ENCODE data around the gene SLC38A10. TPM values are rescaled to one million over a fixed set of nuclear protein-coding genes. Genes with fewer than 3 reads are reported as not detected.

The SLC38A10 gene
- total RNA-seq, result 61.6 TPM

DNA sequence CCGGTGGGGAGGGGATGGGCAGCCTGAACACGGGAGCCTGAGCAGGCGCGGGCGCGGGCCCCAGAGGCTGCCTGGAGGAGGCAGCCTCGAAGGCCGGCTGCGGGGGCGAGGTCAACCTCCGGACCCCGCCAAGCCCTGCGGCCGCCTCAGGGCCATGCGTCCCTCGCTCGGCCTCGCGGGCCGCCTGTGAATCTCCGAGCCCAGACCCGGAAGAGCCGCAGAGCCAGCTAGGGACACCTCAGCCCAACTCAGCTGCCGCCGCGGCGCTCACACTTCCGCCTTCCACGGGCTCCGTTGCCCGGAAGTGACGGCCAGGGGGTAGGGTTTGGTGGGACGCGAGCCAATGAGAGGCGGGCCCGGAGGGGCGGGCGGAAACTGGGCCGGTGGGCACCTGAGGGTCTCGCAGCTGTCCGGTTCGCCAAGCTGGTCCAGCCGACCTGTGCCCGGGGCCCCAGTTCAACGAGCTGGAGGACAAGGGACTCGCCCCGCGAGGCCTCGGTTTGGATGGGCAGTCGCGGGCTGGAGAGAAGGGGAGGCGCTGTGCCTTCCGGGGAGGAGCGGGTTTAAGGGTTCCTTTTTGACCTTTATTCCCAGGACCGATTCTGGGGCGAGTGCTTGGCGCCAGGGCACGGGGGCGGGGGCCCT is at the start of gene SLC38A10:
SLC38A10 (minus strand) TSS at position 277 of the 645 bp plus-strand sequence. CDS start 386 bp downstream, outside the sequence.
- DNase-seq (ENCODE audit: low spot score) (peak; percentile 96), ATAC-seq (peak; percentile 95)
- intact Hi-C loops (cut with DNase I), result no loop called here

DNA sequence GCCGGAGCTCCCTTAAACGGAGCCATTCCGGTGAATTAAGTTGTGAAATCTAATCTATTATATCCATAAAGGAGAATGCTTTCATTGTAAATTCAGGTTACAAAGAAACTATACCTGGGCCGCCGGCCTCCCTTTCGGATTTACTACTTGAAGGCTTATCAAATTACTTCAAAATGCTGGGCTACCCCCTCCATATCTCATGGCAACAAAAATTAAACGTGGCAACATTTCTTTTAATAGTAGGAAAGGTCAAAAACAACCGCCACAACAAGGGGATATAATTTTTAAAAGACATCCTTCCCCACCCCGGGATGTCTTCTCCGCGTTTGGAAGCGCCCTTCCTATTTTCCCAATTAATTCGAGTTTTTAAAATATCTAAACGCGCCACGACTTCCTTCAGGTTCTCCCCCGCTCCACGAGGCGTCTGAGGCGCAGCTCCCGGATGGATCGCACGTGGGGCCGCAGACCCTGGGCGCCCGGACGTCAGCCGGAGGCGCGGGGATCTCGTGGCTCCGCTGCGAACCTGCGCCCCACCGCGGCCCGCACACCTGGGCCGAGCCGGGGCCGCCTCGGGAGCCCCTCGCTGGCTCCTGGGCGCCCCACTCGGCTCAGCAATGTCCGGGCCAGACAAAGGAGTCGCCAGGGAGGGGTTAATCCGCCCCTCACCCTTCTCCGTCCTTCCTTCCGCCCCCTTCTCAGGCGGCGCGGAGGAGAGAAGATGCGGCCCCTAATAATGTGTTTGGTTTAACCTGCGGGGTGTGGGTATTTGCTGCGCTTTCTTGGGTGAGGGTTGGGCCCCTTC is 47.4 kb upstream of the SLC38A10 start:
- intact Hi-C loops (cut with DNase I), result no loop called here
- ATAC-seq, result no peak
- peak; percentile 61 for DNase-seq (ENCODE audit: low spot score)

DNA sequence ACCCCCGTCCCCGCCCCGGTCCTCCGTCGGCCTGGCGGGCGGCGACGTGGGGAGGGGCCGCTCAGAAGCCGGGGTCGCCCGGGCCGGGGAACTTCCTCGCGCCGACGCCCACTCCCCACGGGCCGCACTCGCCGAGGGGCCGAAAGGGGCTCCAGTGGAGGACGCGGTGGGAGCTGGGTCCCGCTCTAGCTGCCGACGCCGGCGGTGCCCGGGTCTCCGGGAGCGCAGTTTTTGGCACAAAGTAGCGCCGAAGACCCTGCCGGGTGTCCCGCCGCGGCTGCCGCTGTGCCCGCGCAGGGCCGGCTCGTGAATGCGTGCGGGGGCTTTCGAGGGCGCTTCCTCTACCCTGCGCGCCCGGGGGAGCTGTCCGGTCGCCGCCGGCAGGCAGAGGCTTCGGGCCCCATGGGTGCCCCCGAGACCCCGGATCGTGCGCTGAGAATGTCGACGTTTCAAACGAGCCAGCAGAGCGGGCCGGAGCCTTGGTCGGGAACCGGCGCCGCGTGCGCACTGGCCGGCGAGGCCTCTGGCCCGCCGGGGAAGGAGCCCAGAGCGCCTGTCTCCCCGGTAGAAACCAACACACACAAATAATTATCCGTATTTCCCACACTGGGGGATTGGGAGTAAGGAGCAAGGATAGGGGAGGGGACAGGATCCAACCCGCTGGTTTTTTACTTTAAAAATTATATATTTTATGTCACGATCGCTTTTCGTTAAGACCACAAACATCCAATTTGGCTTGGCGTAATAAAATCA is 46.6 kb upstream of the SLC38A10 start:
- ATAC-seq (no peak), DNase-seq (ENCODE audit: low spot score) (peak; percentile 63)
- intact Hi-C loops (cut with DNase I), result no loop called here

DNA sequence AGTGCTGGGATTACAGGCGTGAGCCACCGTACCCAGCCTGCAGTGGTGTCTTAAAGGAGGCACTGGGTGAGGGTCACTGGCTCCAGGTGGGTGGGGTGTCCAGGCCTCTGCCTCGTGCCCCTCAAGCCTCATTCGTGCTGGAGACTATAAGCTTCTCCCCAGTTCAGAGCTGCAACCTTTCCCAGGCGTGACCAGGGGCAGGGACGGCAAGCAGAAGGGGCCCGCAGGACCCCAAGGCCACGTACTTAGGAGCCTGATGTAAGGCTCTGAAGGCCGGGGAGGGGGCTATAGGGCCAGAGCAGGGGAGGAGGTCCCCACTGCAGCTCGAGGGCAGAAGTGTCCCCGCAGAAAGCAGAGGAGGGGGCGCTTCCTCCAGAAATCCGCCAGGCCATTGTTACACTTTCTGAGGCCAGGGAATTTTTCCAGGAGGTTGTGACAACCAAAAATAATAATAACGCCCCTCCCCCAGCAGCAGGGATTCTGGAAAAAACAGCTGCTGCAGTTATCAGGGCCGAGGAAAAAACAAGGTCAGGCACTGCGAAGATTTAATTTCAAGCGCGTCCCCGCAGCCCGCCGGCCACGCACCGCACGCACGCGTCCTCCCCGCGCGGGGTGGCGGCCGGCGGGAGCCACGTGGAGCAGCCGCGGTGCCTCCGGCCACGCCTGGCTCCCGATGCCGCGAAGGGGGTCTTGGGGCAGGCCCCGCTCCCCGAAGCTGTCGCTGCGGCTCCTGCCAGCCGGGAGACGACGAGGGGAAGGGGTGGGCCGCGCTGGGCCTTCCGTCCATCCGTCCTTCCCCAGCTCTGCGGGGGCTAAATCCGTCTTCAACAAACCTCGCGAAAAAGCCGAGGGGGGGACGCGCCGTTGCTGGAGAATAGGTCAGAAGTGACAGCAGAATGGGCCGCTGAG is 45.8 kb upstream of the SLC38A10 start:
- ATAC-seq (no peak), DNase-seq (ENCODE audit: low spot score) (peak; percentile 65)
- intact Hi-C loops (cut with DNase I), result no loop called here

DNA sequence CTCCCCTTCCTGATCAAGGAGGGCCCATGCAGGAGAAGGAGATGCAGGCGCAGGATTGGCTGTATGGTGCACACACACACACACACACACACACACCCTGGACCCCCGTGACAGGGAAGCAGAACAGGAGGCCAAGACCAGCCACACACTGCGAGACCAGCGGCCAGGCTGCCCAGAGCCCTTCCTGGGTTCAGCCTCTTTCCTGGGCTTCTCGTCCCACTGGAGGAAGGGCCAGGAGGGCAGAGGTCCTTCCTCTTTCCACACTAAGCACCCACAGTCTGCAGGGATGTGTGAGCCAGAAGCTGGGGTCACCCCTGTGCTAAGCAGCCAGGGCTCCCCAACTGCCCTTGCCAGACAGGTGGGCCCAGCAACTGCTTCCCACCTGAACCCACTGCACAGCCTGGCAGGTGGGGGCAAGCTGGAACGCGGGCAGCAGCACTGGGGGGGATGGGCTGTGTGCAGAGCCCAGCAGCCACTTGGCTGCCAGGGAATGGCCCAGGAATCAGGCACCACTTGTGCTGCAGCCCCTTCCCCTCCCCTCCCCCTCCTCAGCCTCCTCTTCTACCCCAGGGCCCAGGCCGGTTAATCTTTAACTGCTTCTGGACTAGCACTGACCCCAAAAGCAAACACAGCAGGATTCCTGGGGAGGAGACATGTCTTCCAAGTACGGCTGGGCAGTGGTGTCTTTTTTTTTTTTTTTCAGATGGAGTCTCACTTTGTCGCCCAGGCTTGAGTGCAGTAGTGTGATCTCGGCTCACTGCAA is 44.6 kb upstream of the SLC38A10 start:
- intact Hi-C loops (cut with DNase I), result no loop called here
- peak; percentile 3 for ATAC-seq
- DNase-seq (ENCODE audit: low spot score), result peak; percentile 61

DNA sequence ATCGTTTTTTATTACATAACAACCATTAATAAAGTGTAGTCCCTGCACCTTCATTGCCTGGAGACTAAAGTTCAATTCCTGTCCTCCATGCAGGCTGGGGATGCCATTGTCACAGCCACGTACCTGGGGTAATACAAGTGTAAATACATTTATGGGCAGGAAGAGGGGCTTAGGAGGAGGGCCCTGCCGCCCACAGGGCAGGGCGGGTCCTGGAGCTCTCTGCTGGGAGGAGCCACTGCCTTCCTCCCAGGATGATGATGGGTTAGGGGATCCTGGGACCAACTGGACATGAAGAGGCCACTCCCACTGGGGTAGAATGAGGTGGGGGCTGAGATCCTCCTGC is 44.1 kb upstream of the SLC38A10 start:
- peak; percentile 60 for DNase-seq (ENCODE audit: low spot score)
- intact Hi-C loops (cut with DNase I), result no loop called here
- ATAC-seq, result no peak

DNA sequence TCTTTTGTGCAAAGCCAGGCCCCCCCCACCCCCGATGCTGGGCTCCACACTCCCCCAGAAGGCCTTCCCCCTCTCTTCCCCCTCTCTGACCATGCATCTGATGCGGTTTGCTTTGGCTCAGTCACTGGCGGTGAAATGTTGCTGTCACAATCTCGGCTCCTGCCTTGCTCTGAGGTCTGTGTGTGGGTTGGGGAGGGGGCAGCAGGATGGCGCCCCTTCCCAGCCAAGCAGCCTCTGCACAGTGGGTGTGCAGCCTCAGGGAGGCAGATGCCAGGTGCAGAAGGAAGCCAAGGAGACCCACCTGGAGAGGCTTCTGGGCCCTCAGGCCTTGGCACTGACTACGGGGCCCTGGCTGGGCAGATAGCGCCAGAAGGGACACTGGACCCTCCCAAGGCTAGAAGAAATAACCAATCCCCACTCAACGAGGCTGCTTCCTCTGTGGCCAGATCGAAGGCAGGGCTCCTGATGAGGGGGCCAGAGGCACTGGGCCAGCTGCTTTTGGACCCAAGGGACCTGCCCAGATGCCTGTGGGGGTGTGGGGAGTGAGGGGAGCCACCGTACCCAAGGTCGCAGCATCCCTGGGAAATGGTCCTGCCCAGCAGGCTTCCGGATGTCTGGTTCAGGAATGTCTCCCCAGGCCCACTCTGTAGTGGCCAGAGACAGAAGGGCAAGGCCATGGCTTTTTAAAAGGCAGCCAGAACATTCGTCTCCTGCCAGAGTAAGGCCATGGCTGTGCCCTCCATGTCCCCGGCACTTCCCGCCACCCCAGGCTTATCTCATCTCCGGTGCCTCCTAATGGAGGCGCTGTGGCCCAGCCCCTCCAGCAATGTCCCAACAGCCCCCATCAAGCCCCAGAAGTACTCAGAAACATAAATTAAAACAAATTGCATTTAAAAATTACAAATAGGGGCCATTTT is 43.4 kb upstream of the SLC38A10 start:
- peak; percentile 20 for ATAC-seq
- intact Hi-C loops (cut with DNase I), result no loop called here
- peak; percentile 64 for DNase-seq (ENCODE audit: low spot score)

DNA sequence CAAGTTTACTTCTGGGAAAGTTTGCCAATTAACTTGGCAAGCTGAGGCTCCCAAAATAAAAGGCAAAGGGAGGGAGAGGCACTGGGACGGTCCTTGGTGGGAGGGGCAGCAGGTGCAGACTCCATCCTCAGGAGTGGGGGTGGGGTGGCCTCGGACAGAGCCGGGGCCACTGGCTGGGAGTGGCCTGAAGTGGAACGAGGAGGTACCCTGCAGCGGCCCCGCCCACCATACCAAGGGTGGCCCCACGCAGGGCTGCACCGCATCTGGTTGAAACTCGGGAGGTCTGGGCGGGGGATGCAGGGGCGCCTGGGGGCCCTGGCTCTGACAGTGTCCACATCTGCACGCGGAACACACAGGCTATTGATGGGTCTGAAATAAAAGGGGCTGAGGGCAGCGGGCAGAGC is 42.4 kb upstream of the SLC38A10 start:
- peak; percentile 67 for DNase-seq (ENCODE audit: low spot score)
- peak; percentile 31 for ATAC-seq
- intact Hi-C loops (cut with DNase I), result no loop called here

DNA sequence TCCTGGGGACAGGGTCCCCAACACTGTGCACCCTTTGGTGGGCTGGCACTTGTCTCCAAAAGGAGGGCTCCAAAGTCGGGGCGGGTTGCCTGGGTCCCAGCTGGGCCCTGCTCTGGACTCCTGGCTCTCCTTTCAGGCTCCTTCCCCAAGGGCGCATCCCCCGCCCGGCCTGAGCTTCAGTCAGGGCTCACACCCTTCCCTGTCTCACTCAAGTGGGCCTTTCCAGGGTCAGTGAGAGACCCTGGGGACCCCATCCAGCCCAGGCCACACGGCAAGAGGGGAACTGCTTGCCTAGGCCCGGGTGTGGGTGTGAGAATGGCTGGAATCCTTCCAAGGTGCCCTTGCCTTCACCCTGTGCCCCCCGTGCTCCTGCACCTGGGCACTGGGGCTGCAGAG is 41.8 kb upstream of the SLC38A10 start:
- DNase-seq (ENCODE audit: low spot score), result peak; percentile 60
- ATAC-seq, result no peak
- intact Hi-C loops (cut with DNase I), result no loop called here

DNA sequence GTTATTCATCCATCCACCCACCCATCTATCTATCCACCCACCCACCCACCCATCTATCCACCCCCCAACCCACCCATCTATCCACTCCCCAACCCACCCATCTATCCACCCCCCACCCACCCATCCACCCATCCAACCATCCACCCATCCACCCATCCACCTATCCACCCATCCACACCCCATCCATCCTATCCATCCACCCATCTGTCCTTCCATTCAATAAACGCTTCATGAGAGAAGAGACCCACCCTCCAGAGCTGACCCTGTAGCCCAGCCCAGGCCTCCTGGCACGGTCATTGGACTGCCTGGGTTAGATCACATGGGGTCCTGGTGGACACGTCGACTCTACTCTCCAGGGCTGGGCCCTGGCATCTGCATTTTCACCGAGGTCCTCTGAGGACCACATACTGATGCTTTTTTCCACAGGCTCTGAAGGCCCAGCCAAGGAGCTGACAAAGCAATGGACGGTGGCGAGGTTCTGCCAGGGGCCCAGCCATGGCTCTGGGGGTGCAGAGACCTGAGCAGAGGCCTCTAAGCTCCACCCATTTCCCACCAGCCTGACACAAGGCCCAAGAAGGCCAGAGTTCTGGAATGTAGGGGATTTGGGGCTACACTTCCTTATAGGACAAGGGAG is 41.3 kb upstream of the SLC38A10 start:
- DNase-seq (ENCODE audit: low spot score) (no peak), ATAC-seq (no peak)
- intact Hi-C loops (cut with DNase I), result no loop called here

DNA sequence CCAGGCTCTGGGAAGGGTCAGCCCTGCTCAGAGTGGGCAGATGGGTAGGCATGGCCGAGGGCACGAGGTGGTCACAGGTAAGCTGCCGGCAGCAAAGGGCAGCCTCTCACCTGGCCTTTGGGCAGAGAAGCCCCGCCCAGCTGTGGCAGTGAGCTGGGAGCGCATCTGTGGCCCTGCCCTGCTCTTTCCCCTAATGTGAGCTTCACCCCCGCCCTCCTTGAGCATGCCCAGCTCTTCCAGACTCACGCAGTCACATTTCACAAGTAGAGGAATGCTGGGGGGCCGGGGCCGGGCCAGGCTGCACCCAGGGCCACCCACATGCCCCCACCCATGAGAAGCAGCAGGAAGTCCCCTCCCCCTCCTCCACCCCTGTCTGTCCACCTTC is 40.7 kb upstream of the SLC38A10 start:
- ATAC-seq (no peak), DNase-seq (ENCODE audit: low spot score) (no peak)
- intact Hi-C loops (cut with DNase I), result no loop called here

DNA sequence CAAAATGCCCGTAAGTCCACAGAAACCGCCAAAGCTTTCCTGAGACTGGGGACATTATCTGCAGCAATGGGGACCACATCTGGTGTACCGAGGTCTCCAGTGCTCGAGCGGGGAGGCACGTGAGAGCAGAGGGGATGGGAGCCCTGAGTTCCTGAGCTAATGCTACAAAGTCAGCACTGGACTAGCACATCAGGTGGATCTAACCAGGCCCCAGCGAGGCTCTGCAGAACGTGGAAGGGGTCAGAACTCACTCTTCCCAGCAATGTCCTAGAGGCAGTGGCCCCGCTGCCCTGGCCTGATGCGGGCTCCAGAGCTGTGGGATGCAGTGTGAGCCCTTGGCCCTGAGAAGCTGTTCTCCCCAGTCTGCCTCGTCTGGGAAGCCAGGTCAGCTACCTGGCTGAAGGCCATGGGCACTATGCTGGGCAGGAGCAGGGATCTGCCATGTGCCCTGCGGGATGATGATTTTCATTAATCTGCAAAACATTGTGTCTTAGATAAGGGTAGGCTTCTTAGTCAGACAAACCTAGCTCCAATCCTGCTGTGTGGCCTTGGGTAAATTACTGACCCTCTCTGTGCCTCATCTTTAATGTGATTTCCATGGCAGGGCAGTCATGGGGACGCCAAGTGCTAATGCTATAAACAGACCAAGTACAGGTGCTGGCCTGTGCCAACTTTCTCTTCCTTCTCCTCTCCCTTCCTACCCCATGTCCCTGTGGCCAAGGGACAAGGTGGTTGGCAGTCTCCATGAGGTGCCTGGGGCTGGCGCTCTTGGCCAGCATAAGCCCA is 40.1 kb upstream of the SLC38A10 start:
- intact Hi-C loops (cut with DNase I), result no loop called here
- ATAC-seq (no peak), DNase-seq (ENCODE audit: low spot score) (no peak)

DNA sequence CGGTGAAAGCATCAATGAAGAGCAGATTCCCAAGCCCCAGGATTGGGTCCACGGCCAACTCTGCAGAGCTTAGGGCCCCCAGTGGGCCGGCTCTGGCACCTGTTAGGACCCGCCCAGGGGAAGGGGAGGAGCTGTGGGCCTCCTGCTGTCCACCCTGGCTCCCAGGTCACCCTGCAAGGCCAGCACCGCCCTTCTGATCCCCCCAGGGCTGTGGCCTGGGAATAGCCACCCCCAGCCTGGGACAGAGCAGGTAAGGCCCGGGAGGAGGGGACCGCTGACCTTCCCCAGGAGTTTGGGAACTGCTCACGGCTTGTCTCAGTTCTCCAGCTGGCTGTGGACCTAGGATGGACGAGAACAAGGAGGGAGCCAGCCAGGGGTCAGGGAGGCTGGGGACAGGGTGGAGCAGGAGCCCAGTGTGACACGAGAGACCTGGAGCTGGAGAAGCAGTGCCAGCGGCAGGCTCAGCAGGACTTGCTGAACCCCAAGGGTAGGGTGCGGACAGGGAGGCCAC is 39.3 kb upstream of the SLC38A10 start:
- intact Hi-C loops (cut with DNase I), result no loop called here
- DNase-seq (ENCODE audit: low spot score) (no peak), ATAC-seq (no peak)

DNA sequence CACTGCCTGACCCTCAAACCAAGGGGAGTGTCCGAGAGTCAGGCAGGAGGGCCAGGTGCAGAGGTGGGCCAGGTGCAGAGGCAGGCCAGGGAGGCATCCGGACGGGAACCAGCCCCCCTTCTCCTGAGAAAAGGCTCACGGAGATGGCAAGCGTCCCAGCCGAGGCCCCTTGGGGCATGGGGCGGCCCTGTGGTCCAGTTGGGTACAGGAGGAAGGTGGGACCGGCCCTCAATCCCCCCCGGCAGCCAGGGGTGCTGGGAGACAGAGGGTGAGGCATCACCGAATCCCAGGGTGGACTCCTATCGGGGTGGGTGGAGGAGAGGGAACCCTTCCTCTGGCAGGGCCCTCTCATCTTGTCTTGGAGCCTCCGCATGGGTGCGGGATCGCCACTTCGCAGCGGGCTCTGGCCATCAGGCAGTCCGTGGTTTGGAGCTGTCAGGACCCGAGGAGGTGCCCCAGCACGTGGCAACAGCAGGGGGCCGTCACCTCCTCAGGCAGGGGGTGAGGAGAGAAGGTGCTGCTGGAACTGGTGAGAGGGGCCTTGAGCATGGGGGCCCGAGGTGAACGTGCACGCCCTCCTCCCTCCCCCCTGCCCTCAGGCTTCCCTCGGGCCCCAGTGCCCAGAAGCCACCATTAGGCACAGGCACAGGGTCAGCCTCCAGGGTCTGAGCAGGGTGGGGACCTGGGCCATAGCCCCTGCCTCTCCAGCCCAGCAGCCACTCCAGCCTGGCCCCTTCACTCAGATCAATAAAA is 38.7 kb upstream of the SLC38A10 start:
- intact Hi-C loops (cut with DNase I), result no loop called here
- DNase-seq (ENCODE audit: low spot score) (no peak), ATAC-seq (no peak)

DNA sequence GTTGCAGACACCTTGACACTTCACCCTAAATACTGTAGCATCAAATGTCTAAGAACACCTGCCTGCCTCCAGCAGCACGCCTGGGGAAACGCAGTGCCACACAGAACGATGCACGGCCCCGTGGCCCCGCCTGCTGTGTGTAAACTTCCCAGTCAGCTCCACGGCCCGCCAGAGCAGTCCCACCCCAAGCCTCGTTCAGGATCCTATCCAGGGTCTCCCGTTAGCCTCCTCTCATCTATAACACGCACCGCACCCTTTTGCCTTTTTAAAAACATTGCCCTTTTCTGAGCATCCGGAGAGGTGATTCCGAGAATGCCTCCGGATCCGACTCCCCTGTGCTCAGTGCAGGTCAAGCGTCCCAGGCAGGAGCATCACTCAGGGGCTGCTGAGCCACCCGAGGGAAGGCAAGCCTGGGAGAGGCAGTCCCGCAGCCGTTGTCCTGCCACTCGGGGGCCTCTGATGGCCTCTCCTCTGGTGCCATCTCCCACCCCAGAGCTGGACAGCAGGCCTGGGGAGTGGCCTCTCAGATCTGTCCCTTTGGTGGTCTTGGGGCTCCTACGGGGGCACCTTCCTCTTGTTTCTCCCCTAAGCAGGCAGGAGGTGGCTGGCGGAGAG is 37.9 kb upstream of the SLC38A10 start:
- ATAC-seq (no peak), DNase-seq (ENCODE audit: low spot score) (no peak)
- intact Hi-C loops (cut with DNase I), result no loop called here
